ENCODE measurements around the gene MAGEA4.

Gene MAGEA4

GRCh38 chrX:151879856-151880255, 32.8 kb upstream of the MAGEA4 start:
- in situ Hi-C loops (cut with MboI; ENCODE audit: low sequenced_read_pairs, unreplicated experiment): no loop called here
- TF ChIP-seq, protein P1, sequence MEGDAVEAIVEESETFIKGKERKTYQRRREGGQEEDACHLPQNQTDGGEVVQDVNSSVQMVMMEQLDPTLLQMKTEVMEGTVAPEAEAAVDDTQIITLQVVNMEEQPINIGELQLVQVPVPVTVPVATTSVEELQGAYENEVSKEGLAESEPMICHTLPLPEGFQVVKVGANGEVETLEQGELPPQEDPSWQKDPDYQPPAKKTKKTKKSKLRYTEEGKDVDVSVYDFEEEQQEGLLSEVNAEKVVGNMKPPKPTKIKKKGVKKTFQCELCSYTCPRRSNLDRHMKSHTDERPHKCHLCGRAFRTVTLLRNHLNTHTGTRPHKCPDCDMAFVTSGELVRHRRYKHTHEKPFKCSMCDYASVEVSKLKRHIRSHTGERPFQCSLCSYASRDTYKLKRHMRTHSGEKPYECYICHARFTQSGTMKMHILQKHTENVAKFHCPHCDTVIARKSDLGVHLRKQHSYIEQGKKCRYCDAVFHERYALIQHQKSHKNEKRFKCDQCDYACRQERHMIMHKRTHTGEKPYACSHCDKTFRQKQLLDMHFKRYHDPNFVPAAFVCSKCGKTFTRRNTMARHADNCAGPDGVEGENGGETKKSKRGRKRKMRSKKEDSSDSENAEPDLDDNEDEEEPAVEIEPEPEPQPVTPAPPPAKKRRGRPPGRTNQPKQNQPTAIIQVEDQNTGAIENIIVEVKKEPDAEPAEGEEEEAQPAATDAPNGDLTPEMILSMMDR (IDR thresholded peaks at IDR 0.05; ENCODE audit: borderline replicate concordance, control extremely low read depth, extremely low read depth, insufficient read depth, missing control alignments): no peak

GRCh38 chrX:151880895-151881294, 31.8 kb upstream of the MAGEA4 start:
- no peak for DNase-seq (ENCODE audit: low spot score)
- TF ChIP-seq, protein P1 (IDR thresholded peaks at IDR 0.05; ENCODE audit: borderline replicate concordance, control extremely low read depth, extremely low read depth, insufficient read depth, missing control alignments): no peak
- in situ Hi-C loops (cut with MboI; ENCODE audit: low sequenced_read_pairs, unreplicated experiment): no loop called here

More at GRCh38 chrX:151879856-151880255, 32.8 kb upstream of the MAGEA4 start:
- DNase-seq (ENCODE audit: low spot score): no peak

DNA sequence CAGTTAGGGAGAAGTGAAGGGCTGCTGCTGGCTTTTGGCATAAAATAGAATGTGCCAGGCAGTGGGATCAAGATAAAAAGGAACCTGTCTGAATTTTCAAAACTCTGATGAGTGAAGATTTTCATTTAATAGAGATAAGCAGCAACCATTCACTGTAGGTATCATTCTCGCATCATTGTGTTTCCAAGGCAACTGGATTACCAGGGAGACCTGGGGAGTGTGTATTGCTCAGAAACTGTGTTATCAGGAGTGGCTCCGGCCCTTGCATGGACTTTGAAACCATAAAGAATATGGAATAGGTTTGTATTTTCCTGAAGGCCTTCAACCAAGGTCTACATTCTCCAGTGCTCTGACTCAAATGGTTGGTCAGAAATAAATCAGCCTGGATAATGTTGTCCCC, 23.3 kb upstream of the MAGEA4 start:
- no peak for DNase-seq (ENCODE audit: low spot score)
- TF ChIP-seq, protein P1 (IDR thresholded peaks at IDR 0.05; ENCODE audit: borderline replicate concordance, control extremely low read depth, extremely low read depth, insufficient read depth, missing control alignments): no peak
- in situ Hi-C loops (cut with MboI; ENCODE audit: low sequenced_read_pairs, unreplicated experiment): no loop called here

DNA sequence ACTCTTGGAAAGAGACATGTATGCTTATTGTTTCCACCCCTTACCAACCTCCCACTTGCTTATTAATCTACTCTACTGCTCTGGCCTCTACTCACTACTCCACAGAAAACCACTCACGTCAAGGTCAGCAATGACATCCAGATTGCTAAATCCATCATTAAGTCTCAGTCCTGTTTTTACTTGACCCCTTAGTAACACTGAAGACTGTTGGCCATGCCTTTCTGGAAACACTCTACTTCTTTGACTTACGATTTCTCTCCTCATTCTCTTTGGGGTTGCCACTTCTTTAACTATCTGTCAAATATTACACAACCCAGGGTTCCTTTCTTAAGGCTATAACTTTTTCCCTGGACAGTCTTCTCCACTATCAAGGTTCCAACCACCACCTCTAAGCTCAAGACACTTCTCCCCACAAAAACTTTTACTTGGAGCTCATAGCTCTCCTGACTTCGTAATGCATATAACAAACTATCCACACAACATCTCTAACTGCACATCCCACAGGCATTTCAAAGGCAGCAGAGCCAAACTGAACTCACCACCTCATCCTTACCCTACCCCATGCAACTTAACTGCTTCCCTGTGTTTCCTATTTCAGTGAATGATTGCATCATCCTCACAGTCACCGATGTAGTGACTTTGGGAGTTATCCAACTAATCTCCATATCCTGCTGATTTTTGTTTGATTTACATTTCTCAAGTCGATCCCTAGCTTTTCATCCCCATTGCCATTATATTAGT, 15.8 kb upstream of the MAGEA4 start:
- TF ChIP-seq, protein P1 (IDR thresholded peaks at IDR 0.05; ENCODE audit: borderline replicate concordance, control extremely low read depth, extremely low read depth, insufficient read depth, missing control alignments): no peak
- DNase-seq (ENCODE audit: low spot score): no peak
- in situ Hi-C loops (cut with MboI; ENCODE audit: low sequenced_read_pairs, unreplicated experiment): no loop called here

- in situ Hi-C loops (cut with MboI; ENCODE audit: low sequenced_read_pairs, unreplicated experiment): no loop called here
- no peak for DNase-seq (ENCODE audit: low spot score)
- TF ChIP-seq, protein P1 (IDR thresholded peaks at IDR 0.05; ENCODE audit: borderline replicate concordance, control extremely low read depth, extremely low read depth, insufficient read depth, missing control alignments): no peak
These were observed 13.1 kb upstream of the MAGEA4 start for GRCh38 chrX:151899622-151900021.

- no peak for DNase-seq (ENCODE audit: low spot score)
These were observed 10.9 kb upstream of the MAGEA4 start for GRCh38 chrX:151901826-151902225.

More at GRCh38 chrX:151901826-151902225, 10.9 kb upstream of the MAGEA4 start:
- in situ Hi-C loops (cut with MboI; ENCODE audit: low sequenced_read_pairs, unreplicated experiment): no loop called here
- TF ChIP-seq, protein P1 (IDR thresholded peaks at IDR 0.05; ENCODE audit: borderline replicate concordance, control extremely low read depth, extremely low read depth, insufficient read depth, missing control alignments): no peak
